K562 (cell line): ENCODE results near the gene RCSD1. TPM values are rescaled to one million over a fixed set of nuclear protein-coding genes. Genes with fewer than 3 reads are reported as not detected.

Experiments used
- BCOR ChIP-seq: fragments of 450-650 bp; IDR thresholded peaks from 2 replicates; pipeline ENCODE4 v1.6.1; 2016
- DDX20 ChIP-seq: fragments of 450-650 bp; IDR thresholded peaks from 2 replicates; pipeline ENCODE4 v1.6.1; 2016; ENCODE audit warnings: missing genetic modification characterization, low read depth, mild to moderate bottlenecking, missing compliant biosample characterization, moderate library complexity
- GABPB1 ChIP-seq: sonication (generic); formaldehyde crosslinking; IDR thresholded peaks from 2 replicates; pipeline ENCODE4 v1.8.0; 2022; ENCODE audit warnings: mild to moderate bottlenecking, missing genetic modification reagents
- IFI16 ChIP-seq: fragments of 250-450 bp; sonication (Bioruptor Pico); IDR thresholded peaks from 2 replicates; pipeline ENCODE4 v2.1.2; 2022; ENCODE audit warnings: mild to moderate bottlenecking, inconsistent platforms
- KLF10 ChIP-seq: fragments of 250-450 bp; sonication (Bioruptor Pico); IDR thresholded peaks from 2 replicates; pipeline ENCODE4 v1.6.1; 2021; ENCODE audit warnings: matching md5 sums
- RAD21 ChIP-seq, 2 experiments: fragments of 250-450 bp in 1 of 2; fragments of 450-650 bp in 1 of 2; sonication (Bioruptor Pico) in 1 of 2; formaldehyde crosslinking in 1 of 2; IDR thresholded peaks in 1 of 2; conservative IDR thresholded peaks in 1 of 2; 2 replicates each; pipeline versions ENCODE4 v1.4.0 to v1.8.0; 2020 to 2022; ENCODE audit warnings: mild to moderate bottlenecking in 2 of 2, moderate library complexity in 1 of 2
- REST ChIP-seq, 2 experiments: fragments of 450-650 bp; formaldehyde crosslinking in 1 of 2; IDR thresholded peaks; 2 replicates each; pipeline versions ENCODE4 v1.4.0 to v1.6.1; 2014 to 2020; ENCODE audit warnings: mild to moderate bottlenecking in 2 of 2, borderline replicate concordance in 1 of 2, low read depth in 1 of 2
- RFX5 ChIP-seq: IDR thresholded peaks from 2 replicates; pipeline ENCODE4 v1.6.1; 2011; ENCODE audit warnings: low read depth, mild to moderate bottlenecking, improper control_type of control experiment, low read length
- TBL1XR1 ChIP-seq, 2 experiments: IDR thresholded peaks; 2 replicates each; pipeline ENCODE4 v1.6.1; 2012; ENCODE audit warnings: improper control_type of control experiment in 2 of 2, low read length in 2 of 2, mild to moderate bottlenecking in 1 of 2
- TGIF2 ChIP-seq: sonication (generic); formaldehyde crosslinking; IDR thresholded peaks from 2 replicates; pipeline ENCODE4 v1.8.1; 2022; ENCODE audit warnings: mild to moderate bottlenecking, missing genetic modification reagents, moderate library complexity
- TOE1 ChIP-seq, 2 experiments: fragments of 450-650 bp in 1 of 2; sonication (generic) in 1 of 2; formaldehyde crosslinking in 1 of 2; IDR thresholded peaks; 2 replicates each; pipeline versions ENCODE4 v1.7.1 to v1.8.0; 2016 to 2022; ENCODE audit warnings: borderline replicate concordance in 2 of 2, mild to moderate bottlenecking in 2 of 2, antibody characterized with exemption in 1 of 2, inconsistent platforms in 1 of 2, low read depth in 1 of 2, missing genetic modification reagents in 1 of 2, moderate library complexity in 1 of 2
- polyA plus RNA-seq, 8 experiments: library from polyadenylated mRNA; depleted of rRNA in 4 of 8; stranded (reverse) in 5 of 8; unstranded in 3 of 8; fragments of >200 nt; fragmentation: Nextera tagmentation in 2 of 8; fragmentation: Illumina TruSeq in 1 of 8; extraction: Ambion mirVana in 2 of 8; extraction: Trizol in 1 of 8; gene quantifications; 2 replicates each; pipeline versions ENCODE4 v1.2.1 to v1.2.3, GENCODE V29; 2011 to 2014; ENCODE audit warnings: inconsistent platforms in 1 of 8, missing spikeins in 1 of 8
- total RNA-seq, 7 experiments: library from RNA; depleted of rRNA in 6 of 7; stranded (reverse); fragments of >200 nt in 6 of 7; fragmentation: Illumina TruSeq in 2 of 7; extraction: Trizol in 2 of 7; gene quantifications; 2 replicates each; pipeline versions ENCODE4 v1.2.1 to v1.2.3, GENCODE V29; 2011 to 2021; ENCODE audit warnings: low replicate concordance in 1 of 7
- TF ChIP-seq, protein P1 (sequence below): IDR thresholded peaks from 2 replicates; pipeline ENCODE4 v1.6.1; 2012; ENCODE audit warnings: low read depth, low read length, improper control_type of control experiment, borderline replicate concordance
- TF ChIP-seq, protein P2 (sequence below): sonication (generic); formaldehyde crosslinking; IDR thresholded peaks from 2 replicates; pipeline ENCODE4 v1.8.1; 2022; ENCODE audit warnings: missing genetic modification reagents
- TF ChIP-seq, protein P3 (sequence below): sonication (generic); formaldehyde crosslinking; IDR thresholded peaks from 2 replicates; pipeline ENCODE4 v1.9.0; 2022; ENCODE audit warnings: mild to moderate bottlenecking, missing genetic modification reagents

Gene RCSD1
- total and polyA plus RNA-seq, 9 of the 15 experiments (the other 6 are each of a cell fraction or from before 2014, with no cell fraction given), result 7.8 to 69.8 (median 45.3) TPM

DNA sequence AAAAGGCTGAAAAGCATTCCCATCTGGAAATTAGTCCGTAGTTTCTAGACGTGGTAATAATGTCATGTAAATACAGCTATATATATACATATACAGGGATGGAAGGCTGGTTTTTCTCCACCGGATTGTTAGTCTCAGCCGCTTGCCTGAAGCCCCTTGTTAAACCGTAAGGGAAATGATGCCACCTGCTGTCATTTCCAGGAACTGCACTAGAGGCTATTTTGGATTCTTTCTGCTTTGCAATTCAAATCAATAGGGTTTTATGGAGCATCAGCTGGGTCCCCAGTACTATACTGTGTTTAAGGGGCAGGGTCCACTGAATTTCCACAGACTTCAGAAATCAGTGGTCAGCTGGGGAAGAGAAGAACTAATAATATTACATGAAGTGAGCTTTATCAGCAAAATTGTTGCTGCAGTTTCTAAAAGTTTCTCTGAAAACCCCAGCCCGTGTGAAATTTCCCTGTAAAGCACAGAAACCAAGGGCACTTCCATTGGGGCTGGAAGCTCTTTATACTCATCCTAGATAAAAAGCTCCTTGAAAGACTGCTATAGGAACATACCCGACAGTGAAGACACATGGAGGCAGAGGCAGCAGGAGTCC, 58.0 kb downstream of the RCSD1 start (continued):
- TF ChIP-seq TGIF2 (no peak), TBL1XR1 (IDR thresholded peaks at IDR 0.05; ENCODE audit: low read length in 2 of 2) (0 out of 4 replicates have a peak, but pooled peaks of 1 of the 2 experiments have one; percentile 53), RFX5 (no peak), DDX20 (tag) (no peak), GABPB1 (CRISPR knock-in tag) (no peak), IFI16 (CRISPR knock-in tag) (no peak), KLF10 (CRISPR knock-in tag) (no peak), RAD21 (CRISPR knock-in tag; conservative IDR thresholded peaks at IDR 0.05 in 1 of 2, IDR thresholded peaks at IDR 0.05 in 1 of 2) (peak; percentile 96 to 98), BCOR (no peak), REST (IDR thresholded peaks at IDR 0.05; ENCODE audit: borderline replicate concordance) (peak; percentile 93), REST (CRISPR knock-in tag; IDR thresholded peaks at IDR 0.05; ENCODE audit: low read depth) (no peak), TOE1 (IDR thresholded peaks at IDR 0.05; ENCODE audit: borderline replicate concordance) (no peak), TOE1 (CRISPR knock-in tag; IDR thresholded peaks at IDR 0.05; ENCODE audit: borderline replicate concordance, low read depth) (no peak)
- TF ChIP-seq, protein P1, sequence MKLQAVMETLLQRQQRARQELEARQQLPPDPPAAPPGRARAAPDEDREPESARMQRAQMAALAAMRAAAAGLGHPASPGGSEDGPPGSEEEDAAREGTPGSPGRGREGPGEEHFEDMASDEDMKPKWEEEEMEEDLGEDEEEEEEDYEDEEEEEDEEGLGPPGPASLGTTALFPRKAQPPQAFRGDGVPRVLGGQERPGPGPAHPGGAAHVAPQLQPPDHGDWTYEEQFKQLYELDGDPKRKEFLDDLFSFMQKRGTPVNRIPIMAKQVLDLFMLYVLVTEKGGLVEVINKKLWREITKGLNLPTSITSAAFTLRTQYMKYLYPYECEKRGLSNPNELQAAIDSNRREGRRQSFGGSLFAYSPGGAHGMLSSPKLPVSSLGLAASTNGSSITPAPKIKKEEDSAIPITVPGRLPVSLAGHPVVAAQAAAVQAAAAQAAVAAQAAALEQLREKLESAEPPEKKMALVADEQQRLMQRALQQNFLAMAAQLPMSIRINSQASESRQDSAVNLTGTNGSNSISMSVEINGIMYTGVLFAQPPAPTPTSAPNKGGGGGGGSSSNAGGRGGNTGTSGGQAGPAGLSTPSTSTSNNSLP, result peak; percentile 5; the same call in 1 of the 2 replicates
- TF ChIP-seq, protein P2, sequence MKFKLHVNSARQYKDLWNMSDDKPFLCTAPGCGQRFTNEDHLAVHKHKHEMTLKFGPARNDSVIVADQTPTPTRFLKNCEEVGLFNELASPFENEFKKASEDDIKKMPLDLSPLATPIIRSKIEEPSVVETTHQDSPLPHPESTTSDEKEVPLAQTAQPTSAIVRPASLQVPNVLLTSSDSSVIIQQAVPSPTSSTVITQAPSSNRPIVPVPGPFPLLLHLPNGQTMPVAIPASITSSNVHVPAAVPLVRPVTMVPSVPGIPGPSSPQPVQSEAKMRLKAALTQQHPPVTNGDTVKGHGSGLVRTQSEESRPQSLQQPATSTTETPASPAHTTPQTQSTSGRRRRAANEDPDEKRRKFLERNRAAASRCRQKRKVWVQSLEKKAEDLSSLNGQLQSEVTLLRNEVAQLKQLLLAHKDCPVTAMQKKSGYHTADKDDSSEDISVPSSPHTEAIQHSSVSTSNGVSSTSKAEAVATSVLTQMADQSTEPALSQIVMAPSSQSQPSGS, result no peak
- TF ChIP-seq, protein P3, sequence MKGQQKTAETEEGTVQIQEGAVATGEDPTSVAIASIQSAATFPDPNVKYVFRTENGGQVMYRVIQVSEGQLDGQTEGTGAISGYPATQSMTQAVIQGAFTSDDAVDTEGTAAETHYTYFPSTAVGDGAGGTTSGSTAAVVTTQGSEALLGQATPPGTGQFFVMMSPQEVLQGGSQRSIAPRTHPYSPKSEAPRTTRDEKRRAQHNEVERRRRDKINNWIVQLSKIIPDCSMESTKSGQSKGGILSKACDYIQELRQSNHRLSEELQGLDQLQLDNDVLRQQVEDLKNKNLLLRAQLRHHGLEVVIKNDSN (CRISPR knock-in tag), result no peak
